Aorta (tissue), 5 donors: ENCODE measurements around the gene NRCAM. TPM values are rescaled to one million over a fixed set of nuclear protein-coding genes. Genes with fewer than 3 reads are reported as not detected.

Experiments used
- ATAC-seq: fragments of 200-7000 bp; cut with Tn5 transposase; one replicate; pipeline ENCODE4 v1.9.1; 2022; ENCODE audit warnings: moderate library complexity; ENCODE audit not compliant: low FRiP score
- DNase-seq, 2 donors: peaks; one replicate each; pipeline ENCODE4 v3.0.0-alpha.2; 2020
- H3K27ac ChIP-seq, 2 donors: one replicate each; pipeline ENCODE4 v1.5.1; 2013; ENCODE audit warnings: low read length in 2 of 2, mild to moderate bottlenecking in 2 of 2, moderate library complexity in 2 of 2, control low read depth in 1 of 2, inconsistent platforms in 1 of 2, low read depth in 1 of 2
- H3K27me3 ChIP-seq, 2 donors: one replicate each; pipeline ENCODE4 v1.6.1; 2013; ENCODE audit warnings: control low read depth in 1 of 2, low read length in 1 of 2, mild to moderate bottlenecking in 1 of 2, moderate library complexity in 1 of 2; ENCODE audit not compliant: insufficient read depth in 2 of 2, control insufficient read depth in 1 of 2
- H3K36me3 ChIP-seq, 2 donors: one replicate each; pipeline ENCODE4 v1.6.1; 2013; ENCODE audit warnings: control low read depth in 1 of 2, low read length in 1 of 2, mild to moderate bottlenecking in 1 of 2; ENCODE audit not compliant: insufficient read depth in 2 of 2, control insufficient read depth in 1 of 2
- H3K4me1 ChIP-seq, 2 donors: one replicate each; pipeline ENCODE4 v1.6.1; 2013; ENCODE audit warnings: low read length in 2 of 2, control low read depth in 1 of 2, mild to moderate bottlenecking in 1 of 2, moderate library complexity in 1 of 2; ENCODE audit not compliant: insufficient read depth in 2 of 2, control insufficient read depth in 1 of 2
- H3K4me3 ChIP-seq, 2 donors: one replicate each; pipeline ENCODE4 v1.5.1; 2013; ENCODE audit warnings: low read length in 2 of 2, control low read depth in 1 of 2, mild to moderate bottlenecking in 1 of 2
- H3K9me3 ChIP-seq: one replicate; pipeline ENCODE4 v1.6.1; 2013; ENCODE audit warnings: mild to moderate bottlenecking, low read length; ENCODE audit not compliant: control insufficient read depth
- WGBS, 2 donors: extraction: QIAGEN DNeasy Blood & Tissue Kit; methylation state at CpG; one replicate each; pipeline ENCODE4 v1.1.7; 2013; 5-methylcytosine and 5-hydroxymethylcytosine counted together
- intact Hi-C, 2 donors: fragments of 100-400 bp; cut with DNase I; formaldehyde crosslinking; loops; one replicate each; pipeline versions ENCODE4 v1.14.2 to v1.15.0; 2022
- polyA plus RNA-seq, 2 donors: library from polyadenylated mRNA; stranded (reverse); fragments of 200-250 nt; gene quantifications; one replicate each; pipeline ENCODE4 v1.2.3, GENCODE V29; 2013
- total RNA-seq, 2 donors: library from RNA; stranded (reverse); fragmentation: NEBNext Ultra II Directional; extraction: Animal tissue kit (Norgen Biotek cat#: 25700); gene quantifications; one replicate each; pipeline ENCODE4 v1.2.1, GENCODE V29; 2021
- donor health status: healthy with polysubstance abuse.
- donor health status: Bipolar disorder and iron deficiency.
- donor health status: DM: no; HTN: no; CAD: no.
- donor health status: DM: no; HTN: no; CAD: no.
- donor health status: DM: yes; HTN: yes; CAD: no.

Gene NRCAM
- total and polyA plus RNA-seq, 4 donors: under 0.01 to 1.8 (median 0.76) TPM

DNA sequence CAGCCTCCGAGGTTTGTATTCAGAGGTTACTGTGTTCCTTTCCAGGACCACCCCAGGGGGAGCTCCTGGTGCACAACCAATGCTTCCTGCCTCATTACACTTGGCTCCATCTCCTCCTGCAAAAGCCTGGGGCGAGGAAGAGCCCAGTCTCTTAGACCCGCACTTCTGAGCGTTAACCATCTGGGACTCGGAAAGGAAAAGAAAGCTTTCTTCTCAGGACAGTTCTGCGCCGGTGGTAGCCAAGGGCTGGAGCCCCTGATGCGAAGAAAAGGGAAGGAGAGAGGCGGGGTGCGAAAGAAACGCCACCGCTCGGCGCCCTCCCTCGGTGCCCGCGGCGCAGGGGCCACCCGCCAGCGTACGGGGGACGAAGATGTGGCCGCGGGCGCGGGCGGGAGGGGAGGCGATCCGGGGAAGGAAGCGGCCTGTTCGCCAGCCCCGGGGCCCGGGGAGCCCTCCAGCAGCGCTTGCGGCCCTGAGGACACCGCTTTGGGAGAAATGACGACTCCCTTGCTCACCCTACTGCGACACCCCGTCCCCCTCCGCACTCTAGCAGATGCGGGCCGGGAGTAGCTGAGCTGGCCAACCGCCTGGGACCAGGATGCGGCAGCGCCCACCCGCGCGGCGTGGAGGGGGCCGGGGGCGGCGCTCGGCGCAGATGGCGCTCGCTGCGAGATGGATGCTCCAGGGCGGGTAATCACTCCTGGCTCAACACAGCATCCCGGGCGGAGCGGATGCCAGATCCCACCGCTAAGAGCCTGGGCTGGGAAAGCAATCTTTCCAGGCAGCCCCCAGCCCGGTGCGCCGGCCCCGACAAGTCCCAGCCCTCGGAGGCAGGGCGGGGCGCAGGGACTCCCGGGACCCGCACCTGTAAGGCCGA lies 1.3 kb downstream of the NRCAM start:
- ATAC-seq: peak; percentile 47
- no peaks in the 10 kb centered on the region for H3K36me3 ChIP-seq
- H3K4me3 ChIP-seq: peak overlapping the region; percentile 12 to 68
- no peaks in the 10 kb centered on the region for H3K4me1 ChIP-seq
- no peaks in the 10 kb centered on the region for H3K9me3 ChIP-seq
- WGBS, 2 donors: 1% methylated on average over 59 to 72 of the region's 72 CpGs
- H3K27ac ChIP-seq: no peak overlapping the region
- H3K27me3 ChIP-seq: no peaks in the 10 kb centered on the region
- DNase-seq: no peak
- intact Hi-C loops: loop anchor here in 1 of 2 donors (10.0 kb wide), 1 partner anchor 50 kb away; no protein-coding TSS in a partner anchor

DNA sequence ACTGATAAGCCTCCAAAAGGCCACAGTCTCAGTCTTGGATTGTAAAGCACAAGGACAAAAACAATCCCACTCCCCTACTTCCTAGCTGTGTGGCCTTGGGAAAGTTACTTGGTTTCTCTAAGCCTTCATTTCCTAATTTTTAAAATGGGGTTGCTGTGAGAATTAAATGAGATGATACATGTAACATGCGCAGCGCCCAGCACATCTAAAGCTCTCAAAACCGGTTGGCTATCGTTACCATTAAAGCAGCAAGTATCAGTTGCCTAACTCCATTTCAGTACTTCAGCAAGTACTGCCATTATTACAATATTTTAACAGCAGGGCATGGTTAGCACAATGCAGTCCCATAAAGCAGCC lies 1.9 kb downstream of the NRCAM start:
- Histone ChIP-seq H3K4me1 (no peaks in the 10 kb centered on the region), H3K27me3 (no peaks in the 10 kb centered on the region), H3K9me3 (no peaks in the 10 kb centered on the region), H3K27ac (no peak overlapping the region), H3K36me3 (no peaks in the 10 kb centered on the region), H3K4me3 (peak overlapping the region in 1 of 2 donors; percentile 68)
- 56 to 57% methylated on average over 4 of the region's 4 CpGs for WGBS, 2 donors
- no peak for DNase-seq
- intact Hi-C loops: loop anchor here in 1 of 2 donors (10.0 kb wide), 1 partner anchor 51 kb away; no protein-coding TSS in a partner anchor
- ATAC-seq: no peak

- Histone ChIP-seq H3K27ac (no peak overlapping the region), H3K4me1 (no peaks in the 10 kb centered on the region), H3K4me3 (no peak overlapping the region), H3K36me3 (no peaks in the 10 kb centered on the region), H3K9me3 (no peaks in the 10 kb centered on the region), H3K27me3 (no peaks in the 10 kb centered on the region)
- DNase-seq (no peak), ATAC-seq (no peak)
- intact Hi-C loops: loop anchor here in 1 of 2 donors (10.0 kb wide), 1 partner anchor 51 kb away; no protein-coding TSS in a partner anchor
- WGBS, 2 donors: 96 to 98% methylated on average over 4 of the region's 4 CpGs
Observed at GRCh38 chr7:108453320-108453719, 2.9 kb downstream of the NRCAM start.

DNA sequence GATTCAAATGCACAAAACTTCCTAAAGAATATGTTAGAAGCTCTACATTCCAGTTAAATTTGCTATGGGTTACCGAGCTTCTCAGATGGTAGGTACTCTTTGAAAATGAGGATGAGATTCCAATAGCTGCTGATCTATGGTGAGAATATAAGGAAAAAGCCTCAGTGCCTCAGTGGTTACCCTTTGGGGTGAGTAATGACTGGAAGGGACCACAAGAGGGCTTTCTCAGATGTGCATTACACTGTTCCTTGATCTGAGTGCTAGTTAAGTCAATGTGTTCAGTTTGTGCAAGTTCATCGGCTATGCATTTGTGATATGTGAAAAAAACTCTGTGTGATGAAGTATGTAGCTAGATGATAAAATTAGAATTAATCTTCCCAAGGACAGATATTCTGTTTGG lies 3.5 kb downstream of the NRCAM start:
- DNase-seq (no peak), ATAC-seq (no peak)
- Histone ChIP-seq H3K36me3 (no peaks in the 10 kb centered on the region), H3K27ac (no peak overlapping the region), H3K4me1 (no peaks in the 10 kb centered on the region), H3K27me3 (no peaks in the 10 kb centered on the region), H3K4me3 (no peak overlapping the region), H3K9me3 (no peaks in the 10 kb centered on the region)
- intact Hi-C loops: loop anchor here in 1 of 2 donors (10.0 kb wide), 1 partner anchor 52 kb away; no protein-coding TSS in a partner anchor
- WGBS, 2 donors: 46 to 59% methylated on average over 2 of the region's 2 CpGs

DNA sequence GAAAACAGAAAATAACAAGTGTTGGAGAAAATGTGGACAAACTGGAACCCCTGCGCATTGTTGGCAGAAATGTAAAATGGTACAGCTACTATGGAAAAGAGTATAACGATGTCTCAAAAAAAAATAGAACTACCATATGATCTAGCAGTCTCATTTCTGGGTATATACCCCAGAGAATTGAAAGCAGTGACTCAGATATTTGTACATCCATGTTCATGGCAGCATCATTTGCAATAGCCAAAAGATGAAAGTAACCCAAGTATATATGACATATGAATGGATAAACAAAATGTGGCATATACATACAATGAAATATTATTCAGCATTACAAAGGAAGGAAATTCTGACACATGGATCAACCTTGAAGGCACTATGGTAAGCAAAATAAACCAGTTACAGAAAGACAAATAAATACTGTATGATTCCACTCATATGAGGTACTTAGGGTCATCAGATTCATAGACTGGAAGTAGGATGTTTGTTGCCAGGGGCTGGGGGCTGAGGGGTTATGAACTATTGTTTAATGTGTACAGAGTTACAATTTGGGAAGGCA lies 4.9 kb downstream of the NRCAM start:
- intact Hi-C loops: loop anchor here in 1 of 2 donors (10.0 kb wide), 1 partner anchor 53 kb away; no protein-coding TSS in a partner anchor
- no peaks in the 10 kb centered on the region for H3K36me3 ChIP-seq
- DNase-seq: no peak
- no peaks in the 10 kb centered on the region for H3K4me1 ChIP-seq
- ATAC-seq: no peak
- no peak overlapping the region for H3K4me3 ChIP-seq
- H3K27ac ChIP-seq: no peak overlapping the region
- H3K9me3 ChIP-seq: no peaks in the 10 kb centered on the region
- no peaks in the 10 kb centered on the region for H3K27me3 ChIP-seq
- 92 to 93% methylated on average over 2 of the region's 2 CpGs for WGBS, 2 donors

DNA sequence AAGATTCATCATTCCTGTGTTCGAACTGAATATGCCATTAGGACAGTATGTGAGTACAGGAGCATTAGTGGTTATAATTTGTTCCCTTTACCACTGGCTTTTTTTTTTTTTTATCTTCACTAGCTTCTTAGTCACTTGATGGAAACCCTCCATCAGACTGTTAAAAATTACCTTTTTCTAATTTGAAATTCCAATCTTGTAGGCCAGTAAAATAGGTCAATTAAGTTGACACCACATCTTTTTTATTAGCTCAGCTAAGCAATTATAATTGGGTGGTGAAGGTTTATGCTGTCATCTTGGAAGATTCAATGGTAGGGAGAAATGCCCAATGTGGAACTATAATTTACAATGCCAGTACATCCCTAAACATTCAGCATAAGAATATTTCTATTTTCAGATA lies 6.1 kb downstream of the NRCAM start:
- H3K9me3 ChIP-seq: no peaks in the 10 kb centered on the region
- no peak overlapping the region for H3K4me3 ChIP-seq
- H3K27me3 ChIP-seq: no peaks in the 10 kb centered on the region
- H3K36me3 ChIP-seq: no peaks in the 10 kb centered on the region
- WGBS, 2 donors: 76 to 95% methylated on average over 1 of the region's 1 CpG
- no peaks in the 10 kb centered on the region for H3K4me1 ChIP-seq
- intact Hi-C loops: loop anchor here in 1 of 2 donors (10.0 kb wide), 1 partner anchor 55 kb away; no protein-coding TSS in a partner anchor
- no peak overlapping the region for H3K27ac ChIP-seq
- DNase-seq (no peak), ATAC-seq (no peak)

GRCh38 chr7:108449521-108449920 lies 6.7 kb downstream of the NRCAM start:
- intact Hi-C loops: no loop called here
- no peaks in the 10 kb centered on the region for H3K27me3 ChIP-seq
- H3K9me3 ChIP-seq: no peaks in the 10 kb centered on the region
- DNase-seq (no peak), ATAC-seq (no peak)
- no peaks in the 10 kb centered on the region for H3K4me1 ChIP-seq
- H3K4me3 ChIP-seq: no peak overlapping the region
- no peaks in the 10 kb centered on the region for H3K36me3 ChIP-seq
- no peak overlapping the region for H3K27ac ChIP-seq

DNA sequence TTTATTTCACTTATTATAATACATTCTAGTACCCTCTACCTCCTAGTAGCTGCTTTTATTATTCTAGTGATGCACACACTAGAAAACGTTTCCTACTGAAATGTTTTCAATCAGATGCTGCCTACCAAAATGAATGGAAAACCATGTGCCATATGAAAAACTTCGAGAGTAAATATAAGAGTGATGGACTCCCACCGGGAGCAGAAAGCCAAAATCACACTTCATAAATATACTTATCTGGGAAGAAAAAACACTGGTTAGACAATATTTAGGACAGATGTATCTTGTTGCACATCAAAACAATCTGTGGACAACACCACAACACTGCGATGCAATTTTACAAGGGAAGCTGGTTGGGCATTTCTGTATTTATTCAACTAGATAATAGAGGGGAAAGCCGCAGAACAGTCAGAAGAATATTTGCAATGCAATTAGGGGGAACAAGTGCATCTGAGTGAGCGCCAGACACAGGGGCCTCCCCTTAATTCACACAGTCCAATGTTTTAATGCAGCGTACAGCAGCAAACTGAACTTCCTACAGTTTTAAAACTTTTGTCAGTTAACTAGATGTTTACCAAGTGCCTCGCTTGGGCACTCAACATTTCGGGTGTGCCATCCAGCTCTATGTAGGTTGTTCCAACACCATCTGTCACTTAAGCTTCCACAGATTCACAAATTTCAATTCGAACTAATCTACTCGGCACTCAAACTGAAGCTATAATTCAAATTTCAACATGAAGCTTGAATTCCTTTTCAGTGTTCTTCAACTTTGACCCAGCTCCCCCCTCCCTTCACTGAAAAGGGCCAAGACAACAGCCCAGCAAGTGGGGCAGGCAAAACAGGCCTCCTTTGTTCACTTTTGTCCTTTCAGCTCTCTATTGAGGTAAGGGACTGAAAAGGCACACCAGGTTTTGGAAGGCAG lies 7.4 kb downstream of the NRCAM start:
- Histone ChIP-seq H3K27ac (no peak overlapping the region), H3K4me1 (no peaks in the 10 kb centered on the region), H3K36me3 (no peaks in the 10 kb centered on the region), H3K9me3 (no peaks in the 10 kb centered on the region), H3K27me3 (no peaks in the 10 kb centered on the region), H3K4me3 (no peak overlapping the region)
- ATAC-seq (no peak), DNase-seq (no peak)
- intact Hi-C loops: no loop called here
- 73% methylated on average over 11 of the region's 11 CpGs for WGBS, 2 donors
